Neuronal stem cell (in vitro differentiated cells): ENCODE data around the gene FAM221B.
A peak's percentile ranks its signal among the peaks of the same experiment; 100 is the strongest.

Experiments used
- DNase-seq: peaks from one replicate; pipeline ENCODE4 v3.0.0-alpha.2; 2013; ENCODE audit warnings: low spot score
- H2AFZ ChIP-seq: one replicate; pipeline ENCODE4 v1.6.1; 2013; ENCODE audit warnings: mild to moderate bottlenecking, low read length, inconsistent platforms
- H2AK5ac ChIP-seq: 2 replicates; pipeline ENCODE4 v1.6.1; 2013; ENCODE audit warnings: low read depth, mild to moderate bottlenecking, inconsistent platforms, low read length, moderate library complexity, mixed read lengths
- H2BK120ac ChIP-seq: 2 replicates; pipeline ENCODE4 v1.6.1; 2013; ENCODE audit warnings: low read depth, mild to moderate bottlenecking, inconsistent platforms, low read length, moderate library complexity, mixed read lengths
- H2BK12ac ChIP-seq: one replicate; pipeline ENCODE4 v1.6.1; 2013; ENCODE audit warnings: low read length, inconsistent platforms
- H2BK15ac ChIP-seq: 2 replicates; pipeline ENCODE4 v1.6.1; 2013; ENCODE audit warnings: mild to moderate bottlenecking, low read length, inconsistent platforms, mixed read lengths
- H2BK5ac ChIP-seq: one replicate; pipeline ENCODE4 v1.6.1; 2013; ENCODE audit warnings: inconsistent platforms, mild to moderate bottlenecking, low read length, moderate library complexity
- H3K14ac ChIP-seq: one replicate; pipeline ENCODE4 v1.6.1; 2013; ENCODE audit warnings: low read length, inconsistent platforms
- H3K18ac ChIP-seq: 2 replicates; pipeline ENCODE4 v1.6.1; 2013; ENCODE audit warnings: low read length, inconsistent platforms
- H3K23ac ChIP-seq: 2 replicates; pipeline ENCODE4 v1.6.1; 2013; ENCODE audit warnings: low read depth, mild to moderate bottlenecking, mixed read lengths, low read length, inconsistent platforms; ENCODE audit not compliant: poor library complexity
- H3K27ac ChIP-seq: replicated peaks from 3 replicates; pipeline ENCODE4 v1.5.1; 2013; ENCODE audit warnings: low read length, inconsistent platforms
- H3K27me3 ChIP-seq, 3 experiments: 2 replicates each; pipeline ENCODE4 v1.6.1; 2013; ENCODE audit warnings: low read length in 3 of 3, mild to moderate bottlenecking in 2 of 3, inconsistent platforms in 1 of 3, low read depth in 1 of 3, mixed read lengths in 1 of 3, moderate library complexity in 1 of 3; ENCODE audit not compliant: control insufficient read depth in 3 of 3, insufficient read depth in 3 of 3
- H3K36me3 ChIP-seq, 2 donors: replicated peaks in 1 of 2; 2 replicates each; pipeline ENCODE4 v1.6.1; 2013; ENCODE audit warnings: low read length in 2 of 2; ENCODE audit not compliant: control insufficient read depth in 2 of 2, insufficient read depth in 2 of 2
- H3K4ac ChIP-seq: 2 replicates; pipeline ENCODE4 v1.6.1; 2013; ENCODE audit warnings: inconsistent platforms, mild to moderate bottlenecking, low read length, moderate library complexity
- H3K4me1 ChIP-seq, 2 donors: 1 replicate in 1 of 2; 2 replicates in 1 of 2; pipeline ENCODE4 v1.6.1; 2013; ENCODE audit warnings: low read length in 2 of 2, low read depth in 1 of 2; ENCODE audit not compliant: control insufficient read depth in 2 of 2, insufficient read depth in 1 of 2
- H3K4me2 ChIP-seq: one replicate; pipeline ENCODE4 v1.6.1; 2013; ENCODE audit warnings: mild to moderate bottlenecking, low read length, inconsistent platforms; ENCODE audit not compliant: insufficient read depth, poor library complexity, severe bottlenecking
- H3K4me3 ChIP-seq, 2 donors: 2 replicates each; pipeline ENCODE4 v1.5.1; 2013; ENCODE audit warnings: low read length in 2 of 2, mild to moderate bottlenecking in 2 of 2, inconsistent platforms in 1 of 2, moderate library complexity in 1 of 2
- H3K79me1 ChIP-seq: one replicate; pipeline ENCODE4 v1.6.1; 2013; ENCODE audit warnings: low read depth, mild to moderate bottlenecking, inconsistent platforms, low read length, moderate library complexity
- H3K9ac ChIP-seq: one replicate; pipeline ENCODE4 v1.6.1; 2013; ENCODE audit warnings: mild to moderate bottlenecking, low read depth, low read length, inconsistent platforms; ENCODE audit not compliant: poor library complexity
- H3K9me3 ChIP-seq, 2 donors: replicated peaks in 1 of 2; 2 replicates each; pipeline versions ENCODE3 to v1.6.1; 2013; ENCODE audit warnings: low read length in 2 of 2, mild to moderate bottlenecking in 2 of 2, inconsistent platforms in 1 of 2, low read depth in 1 of 2, mixed read lengths in 1 of 2, moderate library complexity in 1 of 2; ENCODE audit not compliant: control insufficient read depth in 2 of 2, insufficient read depth in 1 of 2
- H4K8ac ChIP-seq: one replicate; pipeline ENCODE4 v1.6.1; 2013; ENCODE audit warnings: low read depth, mild to moderate bottlenecking, inconsistent platforms, low read length, moderate library complexity
- H4K91ac ChIP-seq: one replicate; pipeline ENCODE4 v1.6.1; 2013; ENCODE audit warnings: low read length, low read depth, mild to moderate bottlenecking, inconsistent platforms; ENCODE audit not compliant: poor library complexity
- WGBS, 2 donors: extraction: QIAGEN DNeasy Blood & Tissue Kit; methylation state at CpG; one replicate each; pipeline ENCODE4 v1.1.7; 2013; ENCODE audit warnings: missing lambda C conversion rate in 2 of 2, mixed read lengths in 1 of 2; ENCODE audit not compliant: insufficient read length in 2 of 2, insufficient replicate concordance in 1 of 2; ENCODE audit errors: extremely low coverage in 2 of 2; 5-methylcytosine and 5-hydroxymethylcytosine counted together

FAM221B gene

GRCh38 chr9:35811381-35812024 is 17.0 kb downstream of the FAM221B start:
- Histone ChIP-seq H2AK5ac (no peak overlapping the region), H3K27ac (no peak overlapping the region), H3K4me1 (peaks cover 10 to 12% of the 10 kb centered on the region in 2 donors), H2BK12ac (no peak overlapping the region), H3K4me2 (peak overlapping the region; percentile 78), H2AFZ (peak overlapping the region; percentile 86), H3K9me3 (no peaks in the 10 kb centered on the region), H3K27me3 (peaks cover 0 to 3% (median 0%) of the 10 kb centered on the region in 3 experiments), H3K79me1 (no peaks in the 10 kb centered on the region), H2BK15ac (no peak overlapping the region), H3K4me3 (peak overlapping the region; percentile 50 to 76), H4K8ac (no peak overlapping the region), H3K4ac (no peak overlapping the region), H2BK5ac (no peak overlapping the region), H3K18ac (peak overlapping the region; percentile 8), H3K36me3 (peaks cover 5 to 17% of the 10 kb centered on the region in 2 donors), H2BK120ac (no peak overlapping the region), H3K14ac (no peak overlapping the region), H3K23ac (no peak overlapping the region), H4K91ac (no peak overlapping the region), H3K9ac (peak overlapping the region; percentile 79)
- no peak for DNase-seq
- no CpG with 5 or more reads among the region's 12 CpGs for WGBS, 2 donors

- H3K23ac ChIP-seq, result no peak overlapping the region
- peaks cover 0 to 16% (median 0%) of the 10 kb centered on the region in 3 experiments for H3K27me3 ChIP-seq
- H2BK15ac ChIP-seq, result no peak overlapping the region
- H3K14ac ChIP-seq, result no peak overlapping the region
- H3K9me3 ChIP-seq, result no peaks in the 10 kb centered on the region
- whole genome bisulfite sequencing, 2 donors, result no CpG with 5 or more reads among the region's 7 CpGs
- no peak overlapping the region for H2BK120ac ChIP-seq
- no peak for DNase-seq
- H3K79me1 ChIP-seq, result no peaks in the 10 kb centered on the region
- H3K4ac ChIP-seq, result no peak overlapping the region
- no peak overlapping the region for H2AK5ac ChIP-seq
- no peak overlapping the region for H3K4me3 ChIP-seq
- H3K36me3 ChIP-seq, result peaks cover 5 to 28% of the 10 kb centered on the region in 2 donors
- no peak overlapping the region for H3K27ac ChIP-seq
- H3K4me1 ChIP-seq, result peaks cover 10 to 12% of the 10 kb centered on the region in 2 donors
- no peak overlapping the region for H4K8ac ChIP-seq
- no peak overlapping the region for H3K9ac ChIP-seq
- H2BK5ac ChIP-seq, result no peak overlapping the region
- no peak overlapping the region for H2BK12ac ChIP-seq
- no peak overlapping the region for H2AFZ ChIP-seq
- H3K4me2 ChIP-seq, result no peak overlapping the region
- H4K91ac ChIP-seq, result no peak overlapping the region
- no peak overlapping the region for H3K18ac ChIP-seq
Measured at GRCh38 chr9:35810122-35810521, 18.4 kb downstream of the FAM221B start.

- Histone ChIP-seq H3K9me3 (no peaks in the 10 kb centered on the region), H2BK12ac (no peak overlapping the region), H2AK5ac (no peak overlapping the region), H2BK5ac (no peak overlapping the region), H3K4me1 (peaks cover 4 to 8% of the 10 kb centered on the region in 2 donors), H2BK120ac (no peak overlapping the region), H3K27me3 (peaks cover 0 to 29% (median 0%) of the 10 kb centered on the region in 3 experiments), H4K91ac (no peak overlapping the region), H3K23ac (no peak overlapping the region), H3K4me3 (peak overlapping the region in 1 of 2 donors; percentile 38), H3K27ac (no peak overlapping the region), H3K4ac (no peak overlapping the region), H3K14ac (no peak overlapping the region), H3K18ac (no peak overlapping the region), H4K8ac (no peak overlapping the region), H3K79me1 (no peaks in the 10 kb centered on the region), H2AFZ (no peak overlapping the region), H3K4me2 (no peak overlapping the region), H2BK15ac (no peak overlapping the region), H3K36me3 (peaks cover 5 to 28% of the 10 kb centered on the region in 2 donors), H3K9ac (peak overlapping the region; percentile 26)
- no peak for DNase-seq
- no CpG with 5 or more reads among the region's 9 CpGs for WGBS, 2 donors
Measured at GRCh38 chr9:35808433-35808832, 20.1 kb downstream of the FAM221B start.

GRCh38 chr9:35806101-35806500 is 22.4 kb downstream of the FAM221B start:
- Histone ChIP-seq H3K27ac (no peak overlapping the region), H3K18ac (no peak overlapping the region), H3K4ac (no peak overlapping the region), H3K4me2 (no peak overlapping the region), H3K14ac (no peak overlapping the region), H3K27me3 (peaks cover 0 to 41% (median 0%) of the 10 kb centered on the region in 3 experiments), H2BK5ac (no peak overlapping the region), H4K91ac (no peak overlapping the region), H3K9me3 (no peaks in the 10 kb centered on the region), H4K8ac (no peak overlapping the region), H2BK120ac (no peak overlapping the region), H3K36me3 (peaks cover 0 to 34% of the 10 kb centered on the region in 2 donors), H2AK5ac (no peak overlapping the region), H2BK12ac (no peak overlapping the region), H2BK15ac (no peak overlapping the region), H3K79me1 (no peaks in the 10 kb centered on the region), H3K4me1 (no peaks in the 10 kb centered on the region), H3K23ac (no peak overlapping the region), H3K9ac (no peak overlapping the region), H2AFZ (no peak overlapping the region), H3K4me3 (no peak overlapping the region)
- WGBS, 2 donors, result no CpG with 5 or more reads among the region's 8 CpGs
- DNase-seq, result no peak
